Measurements from ENCODE around the gene TAS2R50.

DNA sequence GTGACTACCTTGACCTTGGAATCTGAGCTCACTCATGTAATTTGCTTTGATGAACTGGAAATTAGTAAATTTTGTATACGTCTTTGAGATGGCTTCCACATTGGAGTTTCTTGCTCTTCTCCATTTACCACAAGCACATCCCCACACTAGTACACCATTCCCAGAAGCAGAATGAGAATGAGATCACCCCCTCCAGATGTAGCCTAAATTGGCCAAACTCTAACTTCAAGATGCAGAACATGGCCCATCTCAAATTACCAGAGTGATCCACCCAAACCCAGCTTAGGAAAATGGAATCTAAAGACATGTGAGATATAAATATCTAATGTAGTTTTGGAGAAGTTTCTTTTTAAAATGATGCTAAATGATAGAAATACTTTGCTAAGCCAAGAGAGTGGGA, 20.9 kb upstream of the TAS2R50 start:
- TF ChIP-seq FOXM1 (IDR thresholded peaks at IDR 0.05; ENCODE audit: borderline replicate concordance), result no peak
- TF ChIP-seq L3MBTL2 (conservative IDR thresholded peaks at IDR 0.05), result no peak
- no peak for TF ChIP-seq TARDBP (IDR thresholded peaks at IDR 0.05)
- no peak for TF ChIP-seq FOXA1 (IDR thresholded peaks at IDR 0.05)
- TF ChIP-seq NFRKB (IDR thresholded peaks at IDR 0.05), result no peak
- no peak for TF ChIP-seq SP1 (IDR thresholded peaks at IDR 0.05)
- TF ChIP-seq BHLHE40 (IDR thresholded peaks at IDR 0.05; ENCODE audit: borderline replicate concordance), result no peak
- TF ChIP-seq ARNT (IDR thresholded peaks at IDR 0.05), result no peak
- no peak for TF ChIP-seq SUZ12 (IDR thresholded peaks at IDR 0.05)
